Aorta (tissue), 5 donors: Measurements from ENCODE around the gene ETV4. TPM values are rescaled to one million over a fixed set of nuclear protein-coding genes. Genes with fewer than 3 reads are reported as not detected.
A peak's percentile ranks its signal among the peaks of the same experiment; 100 is the strongest.

Experiments used
- ATAC-seq: fragments of 200-7000 bp; cut with Tn5 transposase; one replicate; pipeline ENCODE4 v1.9.1; 2022; ENCODE audit warnings: moderate library complexity; ENCODE audit not compliant: low FRiP score
- DNase-seq, 2 donors: peaks; one replicate each; pipeline ENCODE4 v3.0.0-alpha.2; 2020
- H3K27ac ChIP-seq, 2 donors: one replicate each; pipeline ENCODE4 v1.5.1; 2013; ENCODE audit warnings: low read length in 2 of 2, mild to moderate bottlenecking in 2 of 2, moderate library complexity in 2 of 2, control low read depth in 1 of 2, inconsistent platforms in 1 of 2, low read depth in 1 of 2
- H3K27me3 ChIP-seq, 2 donors: one replicate each; pipeline ENCODE4 v1.6.1; 2013; ENCODE audit warnings: control low read depth in 1 of 2, low read length in 1 of 2, mild to moderate bottlenecking in 1 of 2, moderate library complexity in 1 of 2; ENCODE audit not compliant: insufficient read depth in 2 of 2, control insufficient read depth in 1 of 2
- H3K36me3 ChIP-seq, 2 donors: one replicate each; pipeline ENCODE4 v1.6.1; 2013; ENCODE audit warnings: control low read depth in 1 of 2, low read length in 1 of 2, mild to moderate bottlenecking in 1 of 2; ENCODE audit not compliant: insufficient read depth in 2 of 2, control insufficient read depth in 1 of 2
- H3K4me1 ChIP-seq, 2 donors: one replicate each; pipeline ENCODE4 v1.6.1; 2013; ENCODE audit warnings: low read length in 2 of 2, control low read depth in 1 of 2, mild to moderate bottlenecking in 1 of 2, moderate library complexity in 1 of 2; ENCODE audit not compliant: insufficient read depth in 2 of 2, control insufficient read depth in 1 of 2
- H3K4me3 ChIP-seq, 2 donors: one replicate each; pipeline ENCODE4 v1.5.1; 2013; ENCODE audit warnings: low read length in 2 of 2, control low read depth in 1 of 2, mild to moderate bottlenecking in 1 of 2
- H3K9me3 ChIP-seq: one replicate; pipeline ENCODE4 v1.6.1; 2013; ENCODE audit warnings: mild to moderate bottlenecking, low read length; ENCODE audit not compliant: control insufficient read depth
- WGBS, 2 donors: extraction: QIAGEN DNeasy Blood & Tissue Kit; methylation state at CpG; one replicate each; pipeline ENCODE4 v1.1.7; 2013; 5-methylcytosine and 5-hydroxymethylcytosine counted together
- intact Hi-C, 2 donors: fragments of 100-400 bp; cut with DNase I; formaldehyde crosslinking; loops; one replicate each; pipeline versions ENCODE4 v1.14.2 to v1.15.0; 2022
- polyA plus RNA-seq, 2 donors: library from polyadenylated mRNA; stranded (reverse); fragments of 200-250 nt; gene quantifications; one replicate each; pipeline ENCODE4 v1.2.3, GENCODE V29; 2013
- total RNA-seq, 2 donors: library from RNA; stranded (reverse); fragmentation: NEBNext Ultra II Directional; extraction: Animal tissue kit (Norgen Biotek cat#: 25700); gene quantifications; one replicate each; pipeline ENCODE4 v1.2.1, GENCODE V29; 2021
- donor health status: healthy with polysubstance abuse.
- donor health status: Bipolar disorder and iron deficiency.
- donor health status: DM: no; HTN: no; CAD: no.
- donor health status: DM: no; HTN: no; CAD: no.
- donor health status: DM: yes; HTN: yes; CAD: no.

ETV4 gene
- total and polyA plus RNA-seq, 4 donors = 0.50 to 5.8 (median 1.7) TPM

DNA sequence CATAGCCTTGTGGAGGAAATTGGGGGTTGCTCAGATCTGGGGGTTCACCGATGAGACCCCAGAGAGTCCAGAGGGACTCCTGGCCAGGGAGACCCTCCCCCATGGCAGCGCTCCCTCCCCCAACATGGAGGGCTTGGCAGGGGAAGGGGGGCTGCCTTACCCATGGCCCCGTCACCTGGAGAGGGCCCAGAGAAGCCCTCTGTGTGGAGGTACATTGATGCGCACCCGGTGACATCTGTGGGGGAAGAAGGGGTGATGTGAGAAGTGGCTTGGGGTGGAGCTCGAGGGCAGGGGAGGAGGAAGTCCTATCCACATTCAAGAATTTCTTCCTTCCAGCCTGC, 16.2 kb downstream of the ETV4 start:
- H3K36me3 ChIP-seq = no peaks in the 10 kb centered on the region
- no peaks in the 10 kb centered on the region for H3K27me3 ChIP-seq
- no peaks in the 10 kb centered on the region for H3K9me3 ChIP-seq
- no peaks in the 10 kb centered on the region for H3K4me1 ChIP-seq
- ATAC-seq = peak; percentile 26
- intact Hi-C loops = no loop called here
- 55 to 57% methylated on average over 6 of the region's 6 CpGs for WGBS, 2 donors
- H3K4me3 ChIP-seq = no peak overlapping the region
- H3K27ac ChIP-seq = no peak overlapping the region
- DNase-seq = no peak

DNA sequence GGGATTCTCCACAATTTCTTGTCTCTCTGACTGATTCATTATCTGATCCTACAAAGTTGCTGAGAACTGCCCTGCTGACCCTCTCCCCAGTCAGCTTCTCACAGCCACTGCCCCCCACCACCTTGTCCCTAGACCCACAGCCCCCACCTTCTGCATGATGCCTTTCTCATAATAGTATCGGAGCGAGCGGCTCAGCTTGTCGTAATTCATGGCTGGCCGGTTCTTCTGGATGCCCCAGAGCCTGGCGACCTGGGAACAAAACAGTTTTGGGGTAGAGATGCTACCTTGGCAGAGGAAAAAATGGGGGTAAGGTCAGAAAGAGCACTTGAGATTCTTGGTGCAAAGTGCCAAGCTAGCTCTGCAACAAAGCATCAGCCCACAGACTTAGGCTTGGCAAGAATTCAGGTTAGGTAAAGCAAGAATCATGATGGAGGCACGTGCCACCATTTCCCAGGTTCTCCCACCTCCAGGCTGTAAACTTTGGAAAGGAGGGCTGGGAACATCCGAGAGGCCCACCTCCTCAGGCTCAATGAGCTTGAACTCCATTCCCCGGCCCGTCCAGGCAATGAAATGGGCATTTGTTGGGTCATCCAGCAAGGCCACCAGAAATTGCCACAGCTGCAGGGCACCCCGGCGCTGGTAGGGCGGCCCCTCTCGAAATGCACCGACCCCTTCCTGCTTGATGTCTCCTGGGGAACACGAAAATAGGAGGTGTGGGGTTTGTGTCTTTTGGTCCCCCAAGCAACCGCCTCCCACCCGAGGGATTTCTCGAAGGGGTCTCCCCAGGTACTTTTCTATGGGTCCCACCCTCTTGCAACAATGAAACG, 16.9 kb downstream of the ETV4 start:
- WGBS, 2 donors = 93 to 94% methylated on average over 20 of the region's 20 CpGs
- ATAC-seq = no peak
- no peaks in the 10 kb centered on the region for H3K9me3 ChIP-seq

DNA sequence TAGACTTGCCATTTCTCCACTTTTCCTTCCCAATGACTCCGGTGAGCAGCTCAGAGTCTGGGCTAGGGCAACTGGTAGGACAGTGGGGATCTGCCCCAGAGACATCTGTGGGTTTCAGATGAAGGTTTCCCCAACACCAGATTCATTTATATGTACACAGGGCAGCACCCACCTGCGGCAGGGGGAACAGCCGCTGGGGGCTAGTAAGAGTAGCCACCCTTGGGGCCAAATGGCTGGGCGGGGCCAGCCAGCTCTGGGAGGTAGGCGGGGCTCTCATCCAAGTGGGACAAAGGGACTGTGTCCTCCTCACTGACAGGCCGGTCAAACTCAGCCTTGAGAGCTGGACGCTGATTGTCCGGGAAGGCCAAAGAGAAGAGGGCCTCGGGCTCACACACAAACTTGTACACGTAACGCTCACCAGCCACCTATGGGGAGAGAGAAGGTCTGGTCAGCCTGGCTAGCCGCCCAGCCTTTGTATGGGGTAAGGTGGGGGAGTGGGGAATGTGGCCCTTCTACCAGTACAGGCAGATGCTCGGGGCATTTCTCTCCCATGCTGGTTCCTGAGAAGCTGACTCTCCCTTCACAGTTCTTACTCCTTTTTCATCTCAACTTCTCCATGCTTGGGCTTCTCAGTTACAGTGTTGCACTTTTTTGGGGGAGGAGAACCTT, 17.7 kb downstream of the ETV4 start:
- Histone ChIP-seq H3K27me3 (no peaks in the 10 kb centered on the region), H3K4me1 (no peaks in the 10 kb centered on the region), H3K36me3 (peaks cover 0 to 2% of the 10 kb centered on the region in 2 donors), H3K4me3 (no peak overlapping the region), H3K27ac (no peak overlapping the region), H3K9me3 (no peaks in the 10 kb centered on the region)
- DNase-seq (peak; percentile 45 to 72), ATAC-seq (no peak)
- intact Hi-C loops = no loop called here
- whole genome bisulfite sequencing, 2 donors = 79 to 85% methylated on average over 13 of the region's 13 CpGs

More for the DNA sequence above, 16.9 kb downstream of the ETV4 start:
- Histone ChIP-seq H3K36me3 (no peaks in the 10 kb centered on the region), H3K27me3 (no peaks in the 10 kb centered on the region), H3K27ac (no peak overlapping the region), H3K4me1 (no peaks in the 10 kb centered on the region), H3K4me3 (no peak overlapping the region)
- DNase-seq = peak; percentile 27 to 64
- intact Hi-C loops = no loop called here

DNA sequence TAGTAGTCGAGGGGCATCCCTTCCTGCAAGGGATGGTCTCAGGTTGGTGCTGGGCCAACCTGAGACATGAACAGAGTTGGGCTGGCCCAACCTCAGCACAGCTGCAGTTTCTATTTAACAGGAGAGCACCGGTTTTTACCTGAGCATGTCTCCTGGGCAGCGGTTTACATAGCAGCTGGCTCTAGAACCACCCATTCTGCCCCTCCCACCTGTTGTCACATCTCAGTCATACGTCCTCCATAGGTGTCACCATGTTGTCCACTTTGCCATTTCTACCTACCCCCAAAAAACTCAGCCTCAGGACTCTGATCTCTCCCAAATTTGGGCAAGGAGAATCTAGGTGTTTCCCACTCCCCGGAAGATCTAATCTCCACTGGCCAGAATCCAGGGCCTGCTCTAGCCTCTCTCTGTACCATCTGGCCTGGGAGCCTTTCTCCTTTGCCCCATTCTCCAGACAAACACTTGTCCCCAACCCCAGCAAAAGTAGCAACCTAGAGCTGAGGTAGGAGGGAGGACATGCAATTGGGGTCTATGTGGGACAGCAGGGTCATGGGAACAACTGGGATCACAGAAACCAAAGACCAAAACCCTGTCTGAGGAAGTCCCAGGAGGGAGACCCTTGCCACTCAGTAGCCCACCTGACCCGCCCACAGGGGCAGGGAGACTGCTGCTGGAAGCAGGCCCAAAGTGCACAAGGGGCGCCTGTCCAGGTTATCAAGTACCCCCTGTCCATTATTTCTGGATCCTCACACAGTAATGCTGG, 19.1 kb downstream of the ETV4 start:
- Histone ChIP-seq H3K9me3 (no peaks in the 10 kb centered on the region), H3K27me3 (no peaks in the 10 kb centered on the region), H3K36me3 (peaks cover 0 to 2% of the 10 kb centered on the region in 2 donors), H3K4me3 (no peak overlapping the region), H3K27ac (no peak overlapping the region), H3K4me1 (no peaks in the 10 kb centered on the region)
- WGBS, 2 donors = 78 to 85% methylated on average over 7 of the region's 7 CpGs
- DNase-seq (peak; percentile 19 to 28), ATAC-seq (no peak)
- intact Hi-C loops = no loop called here

DNA sequence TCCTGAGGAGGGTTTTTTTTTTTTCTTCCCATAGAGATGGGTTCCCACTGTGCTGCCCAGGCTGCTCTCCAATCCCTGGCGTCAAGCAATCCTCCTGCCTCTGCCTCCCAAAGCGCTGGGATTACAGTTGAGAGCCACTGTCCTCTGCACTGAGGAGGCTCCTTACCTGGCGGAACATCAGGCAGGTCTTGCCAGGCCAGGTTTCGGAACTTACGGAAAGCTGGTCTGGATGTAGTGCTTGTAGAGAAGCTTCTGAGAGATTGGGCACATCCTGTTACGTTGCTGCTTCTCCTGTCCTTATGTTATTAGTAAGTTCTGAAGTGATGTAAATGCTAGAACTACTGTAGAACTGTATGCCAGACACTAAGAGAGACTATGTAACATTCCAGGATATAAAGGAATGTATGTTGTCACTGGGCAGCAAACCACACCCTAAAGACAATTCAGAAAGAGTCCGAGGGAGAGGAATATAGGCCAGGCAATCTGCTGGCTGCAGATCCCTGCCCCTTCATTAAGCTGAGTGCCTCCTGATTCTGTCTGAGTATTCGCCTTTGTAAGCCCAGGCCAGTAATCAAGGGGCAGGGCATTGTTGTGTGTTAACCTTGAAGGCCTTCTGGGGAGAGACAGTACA, 21.1 kb downstream of the ETV4 start:
- WGBS, 2 donors = 90 to 91% methylated on average over 8 of the region's 8 CpGs
- H3K27me3 ChIP-seq = no peaks in the 10 kb centered on the region
- H3K4me1 ChIP-seq = no peaks in the 10 kb centered on the region
- DNase-seq (peak in 1 of 2 donors; percentile 23), ATAC-seq (no peak)
- H3K4me3 ChIP-seq = no peak overlapping the region
- no peak overlapping the region for H3K27ac ChIP-seq
- no peaks in the 10 kb centered on the region for H3K9me3 ChIP-seq
- H3K36me3 ChIP-seq = peaks cover 4 to 7% of the 10 kb centered on the region in 2 donors
- intact Hi-C loops = no loop called here

DNA sequence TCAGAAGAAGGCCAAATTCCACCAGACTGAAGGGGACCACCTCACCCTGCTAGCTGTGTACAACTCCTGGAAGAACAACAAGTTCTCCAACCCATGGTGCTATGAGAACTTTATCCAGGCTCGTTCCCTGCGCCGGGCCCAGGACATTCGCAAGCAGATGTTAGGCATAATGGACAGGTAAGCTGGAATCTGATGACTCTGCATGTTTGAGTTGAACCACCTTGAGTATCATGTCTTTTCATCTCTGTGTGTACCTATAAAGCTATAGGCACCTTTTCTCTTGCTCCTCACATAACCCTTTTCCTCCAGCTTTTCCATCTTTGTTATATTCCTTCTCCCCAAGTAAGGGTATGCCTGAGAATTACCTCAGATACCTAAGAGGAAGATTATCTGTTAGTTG, 24.8 kb downstream of the ETV4 start:
- H3K36me3 ChIP-seq = peaks cover 4 to 7% of the 10 kb centered on the region in 2 donors
- DNase-seq (no peak), ATAC-seq (no peak)
- no peaks in the 10 kb centered on the region for H3K27me3 ChIP-seq
- 96 to 97% methylated on average over 4 of the region's 4 CpGs for WGBS, 2 donors
- H3K9me3 ChIP-seq = no peaks in the 10 kb centered on the region
- no peaks in the 10 kb centered on the region for H3K4me1 ChIP-seq
- intact Hi-C loops = no loop called here
- no peak overlapping the region for H3K27ac ChIP-seq
- H3K4me3 ChIP-seq = no peak overlapping the region

DNA sequence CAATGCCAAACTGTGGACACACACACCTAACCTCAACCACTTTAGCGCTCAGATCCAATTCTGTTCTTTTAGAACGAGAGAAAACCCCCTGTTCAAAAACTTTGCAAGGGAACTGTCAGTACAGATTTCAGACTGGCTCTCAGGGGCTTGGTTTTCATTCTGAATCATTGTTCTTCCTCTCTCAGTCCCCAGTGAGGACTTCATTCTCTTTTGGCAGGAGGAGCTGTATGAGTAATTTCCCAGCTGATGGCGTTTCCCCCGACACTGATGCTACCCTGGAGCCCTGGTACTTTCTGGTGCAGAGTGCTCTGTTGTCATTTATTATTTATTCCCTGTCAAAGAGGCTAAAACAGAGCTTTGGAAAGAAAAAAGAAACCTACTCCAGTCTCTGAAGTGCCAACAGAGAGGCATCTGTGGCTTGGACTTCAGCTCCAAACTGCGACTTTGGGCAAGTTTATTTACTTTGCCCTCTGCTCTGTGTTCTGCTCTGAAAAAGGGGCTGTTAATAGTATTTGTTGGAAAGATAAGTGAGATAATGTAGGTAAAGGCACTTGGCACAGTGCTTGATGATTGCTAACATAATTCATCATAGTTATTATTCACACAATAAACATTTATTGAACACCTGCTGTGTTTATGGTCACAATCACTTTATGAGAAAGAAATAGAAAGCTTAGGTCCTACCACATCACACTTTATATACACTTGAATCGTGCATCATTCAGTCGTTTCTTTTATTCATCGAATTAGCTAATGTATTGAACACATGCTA, 28.3 kb downstream of the ETV4 start:
- Histone ChIP-seq H3K27ac (peak overlapping the region; percentile 8 to 36), H3K4me3 (no peak overlapping the region), H3K9me3 (no peaks in the 10 kb centered on the region), H3K36me3 (peaks cover 6 to 7% of the 10 kb centered on the region in 2 donors), H3K27me3 (no peaks in the 10 kb centered on the region), H3K4me1 (no peaks in the 10 kb centered on the region)
- peak; percentile 33 for ATAC-seq
- DNase-seq = no peak
- intact Hi-C loops = no loop called here
- 50 to 51% methylated on average over 8 of the region's 8 CpGs for WGBS, 2 donors

DNA sequence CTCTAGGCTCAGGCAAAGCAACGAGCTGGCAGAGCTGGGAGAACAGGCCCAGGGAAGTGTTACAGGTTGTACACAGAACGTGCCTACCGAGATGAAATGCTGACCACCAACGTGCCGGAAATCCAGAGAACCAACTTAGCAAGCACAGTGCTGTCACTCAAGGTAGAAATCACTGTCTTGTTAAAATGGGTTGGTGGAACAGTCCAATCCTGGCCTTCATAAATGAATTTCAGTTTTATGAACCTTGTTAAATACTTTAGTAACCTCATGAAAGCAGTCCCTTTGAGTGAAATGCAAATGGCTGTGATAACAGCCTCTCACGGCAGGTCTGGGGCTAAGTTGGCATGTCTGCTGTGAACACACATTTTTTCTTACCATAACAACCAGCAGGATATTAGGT, 29.0 kb downstream of the ETV4 start:
- Histone ChIP-seq H3K4me1 (no peaks in the 10 kb centered on the region), H3K4me3 (no peak overlapping the region), H3K27me3 (no peaks in the 10 kb centered on the region), H3K36me3 (peaks cover 9 to 13% of the 10 kb centered on the region in 2 donors), H3K27ac (peak overlapping the region in 1 of 2 donors; percentile 10), H3K9me3 (no peaks in the 10 kb centered on the region)
- WGBS, 2 donors = 60 to 70% methylated on average over 6 of the region's 6 CpGs
- no peak for DNase-seq
- intact Hi-C loops = no loop called here
- ATAC-seq = no peak
